NCI-H2196 (cell line): Measurements from ENCODE around the gene PDE7B.
A peak's percentile ranks its signal among the peaks of the same experiment; 100 is the strongest.

Source experiments
- DNase-seq: peaks from one replicate; lab custom pipeline; 2025; ENCODE audit not compliant: unreplicated experiment; lab: John Stamatoyannopoulos, UW

PDE7B gene

DNA sequence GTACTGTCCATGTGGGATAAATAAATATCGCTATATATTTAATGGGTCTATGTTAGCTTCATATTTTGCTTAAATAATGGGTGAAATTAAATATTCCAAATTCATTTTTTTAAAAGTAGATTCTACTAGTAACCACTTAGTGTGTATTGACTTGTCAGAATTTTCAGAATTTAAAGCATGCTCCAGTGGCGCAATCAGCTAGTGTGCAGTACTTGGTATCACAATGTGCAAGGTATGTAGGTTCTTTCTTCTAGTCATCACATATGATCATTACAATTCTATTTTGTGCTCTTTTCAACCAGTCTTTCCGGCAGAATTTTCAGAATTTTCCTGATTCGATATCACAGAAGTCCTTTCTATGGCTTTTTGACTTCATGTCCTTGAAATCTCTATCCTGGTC, 32.6 kb downstream of the PDE7B start:
- DNase-seq = no peak

DNA sequence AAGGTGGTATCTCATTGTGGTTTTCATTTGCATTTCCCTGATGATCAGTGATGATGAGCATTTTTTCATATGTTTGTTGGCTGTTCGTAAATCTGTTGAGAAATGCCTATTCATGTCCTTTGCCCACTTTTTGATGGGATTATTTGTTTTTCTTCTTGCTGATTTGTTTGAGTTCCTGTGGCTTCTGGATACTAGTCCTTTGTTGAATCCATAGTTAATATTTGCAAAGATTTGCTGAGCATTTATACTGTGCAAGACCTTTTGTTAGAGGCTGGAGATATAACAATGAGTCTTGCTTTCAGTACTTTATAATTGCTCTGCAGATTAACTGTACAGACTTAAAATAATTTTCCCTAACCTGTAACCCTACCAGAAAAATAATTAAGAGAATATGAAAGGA, 35.6 kb downstream of the PDE7B start:
- no peak for DNase-seq

DNA sequence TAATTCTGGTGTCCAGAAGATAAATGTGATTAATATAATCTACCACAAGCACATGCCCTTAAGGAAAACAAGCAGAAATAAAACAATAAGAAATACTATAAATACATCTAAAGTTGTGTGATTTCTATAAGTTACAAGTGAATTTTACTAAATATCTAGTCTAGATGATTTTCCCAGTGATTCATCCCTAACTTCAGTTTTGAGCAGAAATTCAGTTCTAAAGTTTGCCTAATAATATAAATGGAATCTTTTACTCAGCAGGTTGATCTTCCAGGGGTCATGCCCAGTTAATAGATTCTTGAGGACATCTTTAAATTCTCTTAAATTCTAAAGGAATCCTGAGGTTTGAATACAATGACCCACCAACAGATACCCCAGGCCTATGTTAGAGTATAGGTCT, 37.3 kb downstream of the PDE7B start:
- DNase-seq = no peak

DNA sequence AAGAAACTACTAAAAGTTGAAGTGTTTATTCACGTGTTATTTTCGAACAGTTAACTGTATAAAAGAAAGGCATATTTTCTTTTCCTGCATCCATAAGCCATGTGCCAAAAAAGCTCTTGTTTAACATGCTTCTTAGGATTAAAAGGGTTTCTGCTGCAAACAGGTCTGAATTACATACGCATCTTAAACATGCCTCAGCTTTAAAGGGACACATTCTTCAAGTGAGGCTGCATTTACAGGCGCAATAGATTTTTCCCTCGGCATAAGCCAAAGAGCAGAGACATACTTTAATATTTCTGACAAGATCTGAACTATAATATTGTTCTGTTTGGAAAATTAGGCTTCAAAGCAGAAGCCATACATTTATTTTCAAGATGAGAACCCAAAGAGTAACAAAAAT, 39.4 kb downstream of the PDE7B start:
- DNase-seq = no peak

DNA sequence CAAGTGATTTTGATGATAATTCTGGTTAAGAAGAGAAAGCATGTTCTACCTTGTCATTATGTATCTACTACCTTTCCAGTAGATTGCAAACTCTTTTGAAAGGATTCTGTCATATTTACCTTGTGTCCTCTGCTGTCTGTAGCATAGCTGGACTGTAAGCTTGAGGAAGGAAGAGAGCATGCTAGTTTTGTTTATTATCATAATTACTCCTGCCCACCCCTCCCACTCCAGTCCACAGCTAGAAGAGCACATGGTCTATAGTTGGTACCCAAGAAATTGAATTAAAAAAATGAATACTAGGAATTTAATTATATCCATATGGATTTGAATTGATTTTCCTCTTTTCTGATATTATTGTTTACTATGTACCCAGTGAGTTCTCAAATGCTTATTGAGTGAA, 40.2 kb downstream of the PDE7B start:
- DNase-seq = no peak

DNA sequence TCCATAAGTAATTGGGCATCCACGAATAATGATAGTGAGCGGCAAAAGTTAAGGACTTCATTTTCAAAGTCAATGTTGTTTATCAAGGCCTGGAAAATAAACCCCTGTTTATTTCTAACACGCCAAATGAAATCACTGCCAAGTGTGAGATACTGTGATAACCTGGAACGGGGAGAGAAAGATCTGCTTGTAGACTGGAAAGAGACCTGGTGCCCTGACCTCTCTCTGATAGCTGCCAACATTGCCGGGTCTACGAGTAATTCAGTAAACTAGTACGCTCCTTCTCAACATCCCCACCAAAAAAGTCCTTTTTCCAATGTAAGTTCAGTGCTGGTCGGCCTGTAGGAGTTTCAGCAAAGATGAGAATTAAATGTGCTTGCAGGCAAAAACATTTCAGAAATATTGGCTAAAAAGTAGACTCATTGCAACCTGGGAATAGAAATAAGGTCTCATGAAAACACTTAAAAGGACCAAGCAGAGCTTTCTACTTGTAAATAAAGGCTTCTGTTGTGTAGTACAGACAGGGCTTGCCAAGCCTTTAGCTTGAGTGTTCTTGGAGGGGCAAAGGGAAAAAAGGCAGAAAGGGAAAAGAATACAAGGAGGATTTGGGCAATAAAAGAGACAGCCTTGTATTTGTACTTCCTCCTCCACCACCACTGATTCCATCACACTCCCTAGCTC, 43.9 kb downstream of the PDE7B start:
- DNase-seq = no peak

DNA sequence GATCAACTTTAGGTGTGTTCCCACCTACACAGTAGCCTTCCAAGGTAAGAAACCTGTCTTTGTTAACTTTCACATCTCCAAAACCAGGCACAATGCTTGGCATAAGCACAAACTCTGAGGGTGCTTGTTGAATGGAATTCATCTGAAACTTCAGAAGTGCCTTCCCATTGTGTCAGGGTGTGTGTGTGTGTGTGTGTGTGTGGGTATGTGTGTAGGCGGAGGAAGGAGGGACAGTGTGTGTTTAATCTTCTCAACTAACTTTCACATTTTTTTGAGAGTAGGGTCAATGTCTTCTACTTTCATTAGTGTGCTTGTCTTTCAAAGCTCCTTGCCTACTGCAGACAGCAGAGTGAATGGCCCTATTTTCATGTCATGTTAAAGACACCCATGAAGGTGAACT, 45.6 kb downstream of the PDE7B start:
- no peak for DNase-seq

DNA sequence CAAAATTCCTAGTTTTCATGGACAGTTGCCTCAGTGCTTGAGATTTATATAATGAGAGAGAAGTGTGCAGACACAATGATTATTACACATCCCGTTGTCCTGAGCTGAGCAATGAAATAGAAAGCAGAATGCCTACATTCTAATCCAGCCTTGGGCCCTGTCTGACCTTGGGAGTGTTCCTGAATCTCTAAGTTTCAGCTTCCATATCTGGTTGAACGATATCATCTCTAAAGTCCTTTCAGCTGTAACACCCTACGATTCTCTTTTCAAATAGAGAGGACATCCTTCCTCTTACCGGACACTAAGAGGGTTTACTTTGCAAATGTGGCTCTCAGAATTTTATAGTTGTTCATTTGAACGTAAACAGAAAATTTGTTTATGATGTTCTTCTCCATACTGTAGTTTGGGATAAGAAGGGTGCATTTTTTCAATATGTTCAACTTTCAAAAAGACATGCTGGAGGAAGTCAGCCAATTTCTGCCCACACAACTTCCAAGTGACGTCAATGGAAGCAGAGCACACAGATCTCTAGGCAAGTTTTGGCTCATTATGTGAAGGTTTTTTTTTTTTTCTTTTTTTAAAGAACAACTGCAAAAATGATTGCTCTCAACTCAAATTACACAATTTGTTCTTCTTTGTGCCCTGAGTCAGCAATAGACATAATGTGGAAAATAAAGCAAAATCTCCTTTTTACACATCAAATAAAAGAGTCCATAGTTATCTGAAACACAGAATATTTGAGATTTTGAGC, 50.4 kb downstream of the PDE7B start:
- DNase-seq = no peak

DNA sequence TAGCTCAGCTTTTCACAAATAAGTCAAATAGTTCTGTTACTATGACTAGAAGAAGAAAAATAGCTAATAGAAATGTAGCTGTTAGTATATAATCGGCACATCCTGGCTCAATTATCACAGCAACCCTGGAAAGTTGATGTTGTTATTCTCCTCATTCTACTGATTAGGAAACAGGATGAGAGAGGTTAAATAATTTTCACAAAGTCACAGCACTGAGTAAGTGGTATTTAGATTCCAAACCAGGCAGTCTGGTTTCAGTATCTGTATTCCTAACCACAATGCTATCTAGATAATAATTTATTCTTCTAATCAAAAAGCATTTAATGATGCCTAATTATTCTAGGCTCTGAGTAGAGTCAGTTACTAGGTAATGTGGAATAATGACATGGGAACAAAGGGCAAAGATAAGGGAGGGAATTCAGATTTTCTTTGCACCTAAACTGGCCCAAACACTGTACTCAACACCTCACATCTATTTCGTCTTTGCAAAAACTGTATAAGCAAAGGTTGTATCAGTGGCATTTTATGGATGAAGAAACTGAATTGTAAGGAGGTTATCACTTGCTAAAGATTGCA, 51.3 kb downstream of the PDE7B start:
- DNase-seq = no peak

DNA sequence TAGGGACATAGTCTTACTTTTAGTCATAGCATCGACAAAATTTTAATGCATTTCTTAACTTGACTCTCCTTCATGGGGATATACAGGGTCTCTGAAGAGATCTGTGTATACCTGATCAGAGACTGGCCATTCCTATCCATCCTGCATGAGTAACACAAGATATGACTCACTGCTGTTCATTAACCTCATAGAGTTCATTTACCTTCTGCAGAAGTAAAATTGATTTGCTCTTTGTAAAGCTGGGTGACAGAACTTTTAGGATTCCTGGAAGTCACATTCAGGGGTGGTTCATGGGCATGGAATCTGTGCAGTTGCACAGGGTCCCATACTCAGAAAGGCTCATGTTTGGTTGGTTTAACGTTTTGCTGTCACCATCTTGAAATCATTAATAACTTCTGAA, 53.2 kb downstream of the PDE7B start:
- no peak for DNase-seq

DNA sequence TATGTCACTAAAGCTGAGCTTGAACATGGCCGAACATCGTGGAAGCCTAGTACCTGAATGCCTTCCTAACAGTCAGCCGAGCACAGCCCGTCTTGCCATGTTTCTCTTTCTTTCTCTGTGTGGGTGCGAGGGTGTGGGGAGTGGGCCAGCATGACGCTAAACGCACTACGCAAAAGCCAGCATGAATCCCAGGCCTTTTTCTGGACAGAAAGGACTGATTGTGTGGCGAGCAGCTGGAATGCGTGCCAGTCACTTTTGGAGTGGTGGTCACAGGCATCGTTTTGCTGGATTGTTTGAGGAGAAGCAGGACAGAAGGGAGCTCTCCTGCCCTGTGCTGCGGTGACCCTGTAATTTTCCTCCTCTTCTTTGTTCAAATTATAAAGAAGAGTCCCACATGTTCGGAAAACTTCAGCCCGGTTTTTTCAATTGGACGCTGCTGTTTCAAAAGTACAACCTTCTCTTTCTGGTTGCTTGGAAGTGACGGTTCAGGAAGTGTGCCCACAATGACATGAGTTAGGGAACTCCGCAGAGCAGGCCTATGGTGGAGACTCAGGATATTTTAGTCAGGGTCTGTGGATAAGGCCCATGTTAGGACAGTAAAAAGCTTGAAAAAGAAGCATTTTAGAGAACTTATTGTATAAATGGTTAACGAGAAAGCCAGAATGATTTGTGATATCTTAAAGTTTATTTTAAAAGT, 54.3 kb downstream of the PDE7B start:
- no peak for DNase-seq

DNA sequence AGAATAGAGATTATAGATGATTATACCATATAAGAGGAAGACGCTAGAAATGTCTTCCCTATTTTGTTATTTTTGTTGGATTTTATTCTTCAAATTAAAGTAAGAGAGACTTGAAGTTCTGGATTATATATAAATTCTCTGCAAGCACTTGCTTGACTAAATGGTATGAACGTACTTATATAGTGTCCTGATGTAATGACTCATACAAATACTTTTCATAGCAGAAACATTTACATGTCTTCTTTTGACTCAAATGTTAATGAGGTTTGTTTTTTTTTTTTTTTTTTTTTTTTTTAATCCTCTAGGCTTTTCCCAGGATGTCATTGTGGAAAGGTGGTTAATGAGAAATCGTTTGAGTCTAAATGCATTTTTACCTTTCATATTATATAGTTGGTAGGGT, 55.0 kb downstream of the PDE7B start:
- no peak for DNase-seq

DNA sequence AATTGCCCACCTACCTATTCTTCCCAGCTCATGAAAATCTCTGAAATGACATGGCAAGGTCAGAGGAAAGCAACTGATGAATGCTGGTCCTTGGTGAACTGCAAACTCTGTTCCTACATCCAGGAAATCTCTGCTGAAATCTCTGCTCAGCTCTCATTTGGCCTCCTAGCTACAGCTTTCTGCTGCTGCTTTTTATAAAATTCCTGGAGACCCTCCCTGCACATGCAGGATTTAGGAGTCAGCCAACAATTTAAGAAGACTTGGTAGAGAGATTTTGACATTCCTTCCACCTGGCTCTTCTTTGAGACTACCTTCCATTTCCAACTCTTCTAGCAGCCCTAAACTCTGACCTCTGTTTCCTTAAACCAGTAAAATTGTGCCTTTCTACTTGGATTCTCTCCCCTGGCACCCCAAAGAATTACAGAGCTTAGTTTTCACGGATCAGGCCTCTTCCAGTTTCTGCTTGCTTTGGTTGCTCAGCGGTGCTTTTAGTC, 55.5 kb downstream of the PDE7B start:
- DNase-seq = no peak

DNA sequence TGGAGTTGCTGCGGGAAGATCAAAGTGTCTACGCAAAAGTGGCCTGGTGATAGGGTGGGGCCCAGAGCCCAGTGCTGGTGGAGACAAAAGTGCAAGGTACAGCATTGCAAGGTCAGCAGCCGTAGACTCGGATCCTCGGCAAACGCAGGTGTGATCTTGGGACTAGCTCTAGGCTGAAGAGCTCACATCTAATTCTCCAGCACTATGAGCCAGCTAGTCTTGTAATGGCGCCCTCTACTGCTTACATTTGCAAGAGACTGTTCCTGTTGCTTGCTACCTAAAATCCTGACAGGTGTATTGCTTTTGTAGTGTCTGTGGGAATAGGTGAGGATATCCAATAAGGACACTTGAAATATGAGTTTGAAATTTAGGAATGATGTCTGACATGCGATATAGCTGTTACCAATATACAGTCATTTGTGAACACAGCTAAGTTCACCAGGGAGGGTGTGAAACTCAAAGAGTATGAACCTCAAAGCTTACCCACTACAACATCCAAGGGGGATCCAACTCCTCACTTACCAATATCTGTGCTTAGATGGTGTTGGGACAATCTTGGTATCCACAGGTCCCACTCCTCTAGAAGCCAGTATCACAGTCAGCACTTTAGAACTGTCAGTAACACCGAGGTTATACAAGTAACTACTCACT, 58.4 kb downstream of the PDE7B start:
- DNase-seq = peak; percentile 30

DNA sequence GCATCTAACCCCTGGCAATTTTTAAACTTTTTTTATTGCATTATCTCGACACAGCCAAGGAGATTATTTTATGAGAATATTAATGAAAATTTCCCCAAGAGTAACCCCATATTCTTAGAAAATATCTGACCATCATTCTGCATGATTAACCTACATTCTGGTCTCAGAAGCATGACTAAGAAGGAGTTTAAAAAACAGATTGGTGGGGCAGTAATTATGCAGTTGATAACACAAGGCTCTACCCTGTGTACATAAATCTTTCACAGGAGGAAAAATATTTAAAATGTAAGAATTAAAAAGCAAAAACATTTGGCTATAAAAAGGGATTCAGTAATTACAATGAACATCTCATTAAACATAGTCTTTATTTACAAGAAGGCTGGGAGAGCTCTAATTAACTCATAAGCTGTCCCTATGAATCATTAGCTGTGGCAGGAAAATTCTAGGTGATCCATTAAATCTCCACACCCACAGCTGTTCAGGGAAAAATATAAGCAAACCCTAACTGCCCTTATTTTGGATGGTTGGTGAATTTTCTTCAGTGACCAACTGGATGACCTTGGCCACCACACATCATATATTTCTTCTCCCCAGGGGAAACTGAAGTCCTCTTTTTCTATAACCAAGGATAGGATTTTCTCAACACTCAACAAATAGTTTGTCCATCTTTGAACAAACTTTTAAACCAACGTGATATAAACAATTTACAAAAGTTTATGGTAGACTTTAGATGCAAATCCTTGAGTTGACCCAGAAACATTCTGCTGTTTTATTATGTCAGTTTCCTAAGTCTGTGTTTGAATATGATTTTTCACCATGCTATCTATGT, 59.5 kb downstream of the PDE7B start:
- no peak for DNase-seq

DNA sequence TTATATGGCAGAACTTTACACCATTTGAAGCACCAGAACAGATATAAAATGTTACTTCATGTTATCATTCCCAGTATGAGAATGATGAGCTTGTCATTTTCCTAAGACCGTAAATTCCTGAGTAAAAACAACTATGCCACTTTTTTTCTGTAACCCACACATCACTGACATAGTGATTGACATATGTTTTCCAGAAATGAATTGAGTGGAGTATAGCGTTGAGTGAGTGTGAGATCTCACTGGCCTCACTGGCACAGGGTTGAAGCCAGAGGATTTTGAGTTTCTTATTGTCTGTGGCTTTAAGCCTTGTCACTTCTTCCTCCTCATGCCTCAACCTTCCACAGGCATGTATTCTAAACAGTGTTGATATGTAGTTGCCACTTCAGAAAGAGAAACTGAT, 62.3 kb downstream of the PDE7B start:
- no peak for DNase-seq

DNA sequence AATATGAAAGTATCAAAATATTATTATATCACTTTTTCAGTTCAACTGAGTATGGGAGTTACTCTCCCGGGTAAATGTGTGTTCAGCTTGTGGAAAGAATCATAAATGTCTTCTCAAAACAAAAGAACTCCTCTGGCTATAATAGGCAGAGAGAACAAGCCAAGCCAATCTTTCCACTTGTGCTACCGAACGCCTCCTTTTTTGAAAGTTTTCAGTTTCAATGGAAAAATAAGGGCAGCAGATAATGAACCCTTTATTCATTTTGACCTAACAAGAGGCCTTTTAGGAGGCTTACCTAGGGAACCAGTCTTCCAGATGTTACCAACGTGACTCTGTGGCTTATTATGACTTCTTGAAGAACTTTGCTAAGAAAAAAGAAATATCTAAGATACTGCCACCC, 67.5 kb downstream of the PDE7B start:
- DNase-seq = no peak

DNA sequence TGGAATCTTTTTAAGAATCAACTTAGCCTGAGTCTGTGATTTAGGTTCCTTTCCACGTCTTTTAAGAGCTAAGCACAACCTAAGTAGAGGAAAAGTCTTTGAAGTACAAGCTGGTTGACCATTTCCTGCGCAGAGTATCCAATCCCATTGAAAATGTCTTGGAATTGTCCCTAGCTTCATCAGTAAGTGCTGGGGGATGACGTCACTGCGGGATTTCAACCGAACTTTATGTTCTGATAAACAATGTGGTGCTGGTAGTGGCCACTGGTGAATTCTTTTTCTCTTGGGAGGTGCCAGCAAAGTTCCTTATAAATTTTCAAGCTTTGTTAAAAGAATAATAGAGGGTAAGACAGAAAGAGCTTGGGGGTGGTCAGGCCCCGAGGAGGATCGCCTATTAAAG, 69.2 kb downstream of the PDE7B start:
- no peak for DNase-seq

DNA sequence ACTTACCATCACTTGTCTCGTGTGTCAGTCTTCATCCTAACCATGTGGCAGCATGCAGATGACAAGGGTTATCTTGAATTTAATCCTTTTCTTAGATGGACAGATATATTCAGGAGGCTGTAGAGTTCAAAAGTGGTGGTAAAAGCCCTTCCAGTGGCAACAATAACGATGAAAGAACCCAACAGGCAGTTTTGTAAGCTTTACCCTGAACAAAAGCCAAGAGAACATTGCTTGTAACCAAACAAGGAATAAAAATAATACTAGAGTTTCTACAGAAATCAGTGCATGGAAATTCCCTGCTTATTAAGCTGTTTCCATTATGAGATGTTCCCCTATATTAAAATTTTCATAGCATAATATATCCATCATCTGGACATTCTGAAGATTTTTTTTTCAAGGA, 69.7 kb downstream of the PDE7B start:
- DNase-seq = no peak

DNA sequence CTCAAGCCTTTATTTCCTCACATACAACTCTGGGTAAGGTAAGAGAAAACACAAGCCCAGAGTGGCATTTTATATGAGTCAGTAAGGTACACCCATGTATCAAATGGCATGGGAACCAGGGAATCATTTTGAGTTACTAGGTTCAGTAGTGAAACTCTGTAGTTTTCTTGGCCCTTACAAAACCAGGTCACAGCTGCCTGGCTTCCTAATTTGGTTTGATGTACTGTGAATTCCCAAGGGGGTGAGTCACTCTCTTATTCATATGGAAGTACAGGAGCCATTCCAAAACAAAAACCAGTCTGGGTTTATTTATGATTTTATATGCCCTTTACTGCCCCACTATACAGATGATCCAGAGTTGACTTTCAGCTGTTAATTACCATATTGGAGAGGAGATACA, 70.7 kb downstream of the PDE7B start:
- peak; percentile 9 for DNase-seq
